H1 (cell line): ENCODE data around the gene KNDC1. TPM values are rescaled to one million over a fixed set of nuclear protein-coding genes. Genes with fewer than 3 reads are reported as not detected.

Source experiments
- CEBPB ChIP-seq: IDR thresholded peaks from 2 replicates; pipeline ENCODE4 v1.6.1; 2012; ENCODE audit warnings: low read depth, low read length
- EGR1 ChIP-seq: IDR thresholded peaks from 2 replicates; pipeline ENCODE4 v1.6.1; 2011; ENCODE audit warnings: low read depth, low read length, borderline replicate concordance
- EP300 ChIP-seq, 2 experiments: IDR thresholded peaks; 1 replicate in 1 of 2; 2 replicates in 1 of 2; pipeline ENCODE4 v1.6.1; 2011 to 2012; ENCODE audit warnings: low read depth in 2 of 2, low read length in 2 of 2, mild to moderate bottlenecking in 2 of 2, borderline replicate concordance in 1 of 2, inconsistent platforms in 1 of 2, moderate library complexity in 1 of 2
- EZH2 ChIP-seq: fragments of 200-600 bp; sonication (generic); IDR thresholded peaks from 2 replicates; pipeline ENCODE4 v1.7.1; 2012; ENCODE audit warnings: low read depth, mild to moderate bottlenecking, moderate library complexity, low read length, inconsistent platforms; ENCODE audit not compliant: severe bottlenecking
- PHF8 ChIP-seq: fragments of 200-600 bp; sonication (generic); conservative IDR thresholded peaks from 2 replicates; pipeline ENCODE4 v1.7.1; 2012; ENCODE audit warnings: low read depth, mild to moderate bottlenecking, inconsistent platforms, low read length, moderate library complexity
- RBBP5 ChIP-seq: IDR thresholded peaks from 2 replicates; pipeline ENCODE4 v1.7.1; 2012; ENCODE audit warnings: low read depth, mild to moderate bottlenecking, inconsistent platforms, low read length, moderate library complexity, borderline replicate concordance
- SAP30 ChIP-seq: fragments of 300-600 bp; sonication (generic); IDR thresholded peaks from 2 replicates; pipeline ENCODE4 v1.7.1; 2012; ENCODE audit warnings: low read length, moderate library complexity, mild to moderate bottlenecking, inconsistent platforms; ENCODE audit not compliant: insufficient read depth, insufficient replicate concordance
- YY1 ChIP-seq: IDR thresholded peaks from 2 replicates; pipeline ENCODE4 v1.6.1; 2011; ENCODE audit warnings: low read depth, mild to moderate bottlenecking, low read length
- polyA plus RNA-seq, 7 experiments: library from polyadenylated mRNA; depleted of rRNA in 3 of 7; stranded (reverse) in 5 of 7; unstranded in 2 of 7; fragments of >200 nt in 5 of 7; fragments of 200-250 nt in 2 of 7; gene quantifications; 1 replicate in 5 of 7; 2 replicates in 1 of 7; 4 replicates in 1 of 7; pipeline versions ENCODE4 v1.2.1 to v1.2.3, GENCODE V29; 2011 to 2013; ENCODE audit warnings: missing spikeins in 2 of 7, mixed read lengths in 2 of 7
- total RNA-seq: library from RNA; stranded (reverse); fragmentation: NEBNext Ultra II Directional; extraction: Animal tissue kit (Norgen Biotek cat#: 25700); gene quantifications from 2 replicates; pipeline ENCODE4 v1.2.1, GENCODE V29; 2021
- TF ChIP-seq, protein P1 (sequence below): fragments of 300-600 bp; sonication (generic); IDR thresholded peaks from 2 replicates; pipeline ENCODE4 v1.7.1; 2012; ENCODE audit warnings: low read length, moderate library complexity, mild to moderate bottlenecking, inconsistent platforms; ENCODE audit not compliant: insufficient replicate concordance

The KNDC1 gene
- total and polyA plus RNA-seq, 2 of the 8 experiments (the other 6 are each of a cell fraction or from before 2014, with no cell fraction given) = 7.5 to 16.7 TPM

DNA sequence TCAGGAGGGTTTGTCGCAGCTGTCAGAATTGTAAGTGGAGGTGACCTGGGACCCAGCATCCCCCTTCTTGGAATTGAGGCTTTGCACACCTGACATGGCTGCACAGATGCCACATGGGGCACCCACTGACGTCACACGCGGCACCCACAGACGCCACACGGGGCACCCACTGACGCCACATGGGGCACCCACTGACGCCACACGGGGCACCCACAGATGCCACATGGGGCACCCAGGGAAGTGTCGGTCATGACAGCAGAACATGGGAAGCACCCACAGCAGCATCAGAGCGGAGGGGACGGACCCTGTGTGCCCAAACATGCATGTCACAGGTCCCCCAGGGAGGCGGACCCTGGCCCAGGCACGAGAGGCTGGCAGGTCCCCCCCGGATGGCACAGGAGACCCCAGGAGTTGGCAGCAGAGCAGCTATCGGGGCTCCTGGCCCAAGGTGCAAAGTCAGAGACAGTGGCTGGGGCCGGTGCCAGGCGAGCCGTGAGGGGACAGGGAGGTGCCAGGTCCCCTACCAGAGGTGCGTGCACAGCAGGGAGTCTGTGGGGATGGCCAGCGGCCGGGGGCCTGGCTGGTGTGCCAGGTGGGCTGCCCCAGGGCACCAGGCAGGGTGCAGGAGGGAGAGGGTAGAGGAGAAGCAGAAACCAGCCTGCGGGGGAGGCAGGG, 21.1 kb downstream of the KNDC1 start (continued):
- TF ChIP-seq, protein P1, sequence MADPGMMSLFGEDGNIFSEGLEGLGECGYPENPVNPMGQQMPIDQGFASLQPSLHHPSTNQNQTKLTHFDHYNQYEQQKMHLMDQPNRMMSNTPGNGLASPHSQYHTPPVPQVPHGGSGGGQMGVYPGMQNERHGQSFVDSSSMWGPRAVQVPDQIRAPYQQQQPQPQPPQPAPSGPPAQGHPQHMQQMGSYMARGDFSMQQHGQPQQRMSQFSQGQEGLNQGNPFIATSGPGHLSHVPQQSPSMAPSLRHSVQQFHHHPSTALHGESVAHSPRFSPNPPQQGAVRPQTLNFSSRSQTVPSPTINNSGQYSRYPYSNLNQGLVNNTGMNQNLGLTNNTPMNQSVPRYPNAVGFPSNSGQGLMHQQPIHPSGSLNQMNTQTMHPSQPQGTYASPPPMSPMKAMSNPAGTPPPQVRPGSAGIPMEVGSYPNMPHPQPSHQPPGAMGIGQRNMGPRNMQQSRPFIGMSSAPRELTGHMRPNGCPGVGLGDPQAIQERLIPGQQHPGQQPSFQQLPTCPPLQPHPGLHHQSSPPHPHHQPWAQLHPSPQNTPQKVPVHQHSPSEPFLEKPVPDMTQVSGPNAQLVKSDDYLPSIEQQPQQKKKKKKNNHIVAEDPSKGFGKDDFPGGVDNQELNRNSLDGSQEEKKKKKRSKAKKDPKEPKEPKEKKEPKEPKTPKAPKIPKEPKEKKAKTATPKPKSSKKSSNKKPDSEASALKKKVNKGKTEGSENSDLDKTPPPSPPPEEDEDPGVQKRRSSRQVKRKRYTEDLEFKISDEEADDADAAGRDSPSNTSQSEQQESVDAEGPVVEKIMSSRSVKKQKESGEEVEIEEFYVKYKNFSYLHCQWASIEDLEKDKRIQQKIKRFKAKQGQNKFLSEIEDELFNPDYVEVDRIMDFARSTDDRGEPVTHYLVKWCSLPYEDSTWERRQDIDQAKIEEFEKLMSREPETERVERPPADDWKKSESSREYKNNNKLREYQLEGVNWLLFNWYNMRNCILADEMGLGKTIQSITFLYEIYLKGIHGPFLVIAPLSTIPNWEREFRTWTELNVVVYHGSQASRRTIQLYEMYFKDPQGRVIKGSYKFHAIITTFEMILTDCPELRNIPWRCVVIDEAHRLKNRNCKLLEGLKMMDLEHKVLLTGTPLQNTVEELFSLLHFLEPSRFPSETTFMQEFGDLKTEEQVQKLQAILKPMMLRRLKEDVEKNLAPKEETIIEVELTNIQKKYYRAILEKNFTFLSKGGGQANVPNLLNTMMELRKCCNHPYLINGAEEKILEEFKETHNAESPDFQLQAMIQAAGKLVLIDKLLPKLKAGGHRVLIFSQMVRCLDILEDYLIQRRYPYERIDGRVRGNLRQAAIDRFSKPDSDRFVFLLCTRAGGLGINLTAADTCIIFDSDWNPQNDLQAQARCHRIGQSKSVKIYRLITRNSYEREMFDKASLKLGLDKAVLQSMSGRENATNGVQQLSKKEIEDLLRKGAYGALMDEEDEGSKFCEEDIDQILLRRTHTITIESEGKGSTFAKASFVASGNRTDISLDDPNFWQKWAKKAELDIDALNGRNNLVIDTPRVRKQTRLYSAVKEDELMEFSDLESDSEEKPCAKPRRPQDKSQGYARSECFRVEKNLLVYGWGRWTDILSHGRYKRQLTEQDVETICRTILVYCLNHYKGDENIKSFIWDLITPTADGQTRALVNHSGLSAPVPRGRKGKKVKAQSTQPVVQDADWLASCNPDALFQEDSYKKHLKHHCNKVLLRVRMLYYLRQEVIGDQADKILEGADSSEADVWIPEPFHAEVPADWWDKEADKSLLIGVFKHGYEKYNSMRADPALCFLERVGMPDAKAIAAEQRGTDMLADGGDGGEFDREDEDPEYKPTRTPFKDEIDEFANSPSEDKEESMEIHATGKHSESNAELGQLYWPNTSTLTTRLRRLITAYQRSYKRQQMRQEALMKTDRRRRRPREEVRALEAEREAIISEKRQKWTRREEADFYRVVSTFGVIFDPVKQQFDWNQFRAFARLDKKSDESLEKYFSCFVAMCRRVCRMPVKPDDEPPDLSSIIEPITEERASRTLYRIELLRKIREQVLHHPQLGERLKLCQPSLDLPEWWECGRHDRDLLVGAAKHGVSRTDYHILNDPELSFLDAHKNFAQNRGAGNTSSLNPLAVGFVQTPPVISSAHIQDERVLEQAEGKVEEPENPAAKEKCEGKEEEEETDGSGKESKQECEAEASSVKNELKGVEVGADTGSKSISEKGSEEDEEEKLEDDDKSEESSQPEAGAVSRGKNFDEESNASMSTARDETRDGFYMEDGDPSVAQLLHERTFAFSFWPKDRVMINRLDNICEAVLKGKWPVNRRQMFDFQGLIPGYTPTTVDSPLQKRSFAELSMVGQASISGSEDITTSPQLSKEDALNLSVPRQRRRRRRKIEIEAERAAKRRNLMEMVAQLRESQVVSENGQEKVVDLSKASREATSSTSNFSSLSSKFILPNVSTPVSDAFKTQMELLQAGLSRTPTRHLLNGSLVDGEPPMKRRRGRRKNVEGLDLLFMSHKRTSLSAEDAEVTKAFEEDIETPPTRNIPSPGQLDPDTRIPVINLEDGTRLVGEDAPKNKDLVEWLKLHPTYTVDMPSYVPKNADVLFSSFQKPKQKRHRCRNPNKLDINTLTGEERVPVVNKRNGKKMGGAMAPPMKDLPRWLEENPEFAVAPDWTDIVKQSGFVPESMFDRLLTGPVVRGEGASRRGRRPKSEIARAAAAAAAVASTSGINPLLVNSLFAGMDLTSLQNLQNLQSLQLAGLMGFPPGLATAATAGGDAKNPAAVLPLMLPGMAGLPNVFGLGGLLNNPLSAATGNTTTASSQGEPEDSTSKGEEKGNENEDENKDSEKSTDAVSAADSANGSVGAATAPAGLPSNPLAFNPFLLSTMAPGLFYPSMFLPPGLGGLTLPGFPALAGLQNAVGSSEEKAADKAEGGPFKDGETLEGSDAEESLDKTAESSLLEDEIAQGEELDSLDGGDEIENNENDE = no peak
- TF ChIP-seq EP300 (IDR thresholded peaks at IDR 0.05; ENCODE audit: borderline replicate concordance in 1 of 2, low read depth in 2 of 2, low read length in 2 of 2) (no peak), EGR1 (no peak), SAP30 (no peak), PHF8 (no peak), EZH2 (no peak), RBBP5 (no peak), CEBPB (no peak), YY1 (no peak)
- TF ChIP-seq, all 59 proteins: peak for 0
